Right lobe of liver (tissue), 4 donors: Measurements from ENCODE around the gene TRIO.

Experiments
- CTCF ChIP-seq, 4 donors: fragments of 200-600 bp in 3 of 4; fragments of 450-650 bp in 1 of 4; IDR thresholded peaks; one replicate each; pipeline versions ENCODE4 v1.5.1 to v1.8.0; 2016 to 2022; ENCODE audit warnings: antibody characterized with exemption in 4 of 4, mild to moderate bottlenecking in 2 of 4
- POLR2A ChIP-seq: fragments of 450-650 bp; IDR thresholded peaks from one replicate; pipeline ENCODE4 v1.6.1; 2017; ENCODE audit warnings: antibody characterized with exemption, mild to moderate bottlenecking
- donor health status: DM: no; HTN: no; CAD: no.
- donor health status: DM: no; HTN: no; CAD: no.
- donor health status: DM: no; HTN: yes; CAD: no.

- no peak for TF ChIP-seq CTCF (IDR thresholded peaks at IDR 0.05)
- TF ChIP-seq POLR2A = no peak
Measured at GRCh38 chr5:14134083-14134482, 9.1 kb upstream of the TRIO start.
